Epithelial cell of prostate (primary cell): Measurements from ENCODE around the gene SHCBP1.
"Not testable (repeated sequence)": the region's sequence is repeated elsewhere in the genome, so short reads cannot be mapped to it uniquely, and the experiment has no call there.

Experiments
- DNase-seq: peaks from one replicate; pipeline ENCODE4 v3.0.0-alpha.2; 2011; ENCODE audit warnings: low read depth, low spot score
- H3K27ac ChIP-seq: fragments of 450-650 bp; 2 replicates; pipeline ENCODE4 v1.5.1; 2017; ENCODE audit warnings: mild to moderate bottlenecking

The SHCBP1 gene, protein sequence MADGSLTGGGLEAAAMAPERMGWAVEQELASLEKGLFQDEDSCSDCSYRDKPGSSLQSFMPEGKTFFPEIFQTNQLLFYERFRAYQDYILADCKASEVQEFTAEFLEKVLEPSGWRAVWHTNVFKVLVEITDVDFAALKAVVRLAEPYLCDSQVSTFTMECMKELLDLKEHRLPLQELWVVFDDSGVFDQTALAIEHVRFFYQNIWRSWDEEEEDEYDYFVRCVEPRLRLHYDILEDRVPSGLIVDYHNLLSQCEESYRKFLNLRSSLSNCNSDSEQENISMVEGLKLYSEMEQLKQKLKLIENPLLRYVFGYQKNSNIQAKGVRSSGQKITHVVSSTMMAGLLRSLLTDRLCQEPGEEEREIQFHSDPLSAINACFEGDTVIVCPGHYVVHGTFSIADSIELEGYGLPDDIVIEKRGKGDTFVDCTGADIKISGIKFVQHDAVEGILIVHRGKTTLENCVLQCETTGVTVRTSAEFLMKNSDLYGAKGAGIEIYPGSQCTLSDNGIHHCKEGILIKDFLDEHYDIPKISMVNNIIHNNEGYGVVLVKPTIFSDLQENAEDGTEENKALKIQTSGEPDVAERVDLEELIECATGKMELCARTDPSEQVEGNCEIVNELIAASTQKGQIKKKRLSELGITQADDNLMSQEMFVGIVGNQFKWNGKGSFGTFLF

GRCh38 chr16:46621006-46621933, at the start of gene SHCBP1:
SHCBP1 (minus strand) TSS chr16:46621379; CDS start chr16:46621359, 20 bp downstream.
- DNase-seq, result no peak
- H3K27ac ChIP-seq, result no peak within 1 kb of the TSS

DNA sequence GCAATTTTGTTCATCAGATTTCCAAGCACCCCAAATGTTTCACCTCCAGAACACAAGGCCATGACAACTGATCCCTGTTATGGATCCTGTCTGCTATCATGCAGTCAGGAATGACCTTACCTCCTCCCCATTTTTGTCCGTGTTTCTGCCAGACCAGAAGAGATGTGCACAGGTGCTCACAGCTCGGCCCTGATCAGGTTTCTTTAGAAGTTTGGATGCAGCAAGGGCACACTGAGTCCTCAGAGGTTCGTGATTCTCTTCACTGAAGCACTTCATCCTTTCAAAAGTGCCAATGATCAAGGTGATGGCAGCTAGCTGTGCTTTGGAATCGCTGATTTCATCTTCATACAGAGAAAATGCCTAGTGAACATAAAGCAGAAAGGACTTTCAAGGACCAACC, 40.9 kb upstream of the SHCBP1 start:
- H3K27ac ChIP-seq, result no peak overlapping the region
- no peak for DNase-seq

DNA sequence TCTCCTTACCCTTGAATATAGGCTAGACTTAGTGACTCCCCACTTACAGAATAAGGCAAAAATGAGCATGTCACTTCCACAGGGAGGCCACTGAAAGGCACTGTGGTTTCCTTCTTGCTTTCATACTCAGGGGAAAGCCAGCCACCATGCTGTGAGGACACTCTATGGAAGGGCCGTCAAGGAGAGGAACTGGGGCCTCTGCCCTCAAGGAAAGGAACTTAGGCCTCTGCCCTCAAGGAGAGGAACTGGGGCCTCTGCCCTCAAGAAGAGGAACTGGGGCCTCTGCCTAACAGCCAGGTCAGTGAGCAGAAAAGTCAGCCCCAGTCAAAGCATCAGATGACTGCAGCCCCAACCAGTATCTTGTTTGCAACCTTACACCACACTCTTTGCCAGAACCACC, 37.7 kb upstream of the SHCBP1 start:
- no peak for DNase-seq
- H3K27ac ChIP-seq, result no peak overlapping the region

- no peak for DNase-seq
Observed at GRCh38 chr16:46651305-46651704, 30.1 kb upstream of the SHCBP1 start.

GRCh38 chr16:46650254-46650623, 29.1 kb upstream of the SHCBP1 start:
- no peak for DNase-seq
- no peak overlapping the region for H3K27ac ChIP-seq

More at GRCh38 chr16:46651305-46651704, 30.1 kb upstream of the SHCBP1 start:
- no peak overlapping the region for H3K27ac ChIP-seq

GRCh38 chr16:46649588-46650253, 28.5 kb upstream of the SHCBP1 start:
- no peak overlapping the region for H3K27ac ChIP-seq
- DNase-seq, result no peak

- H3K27ac ChIP-seq, result no peak overlapping the region
- DNase-seq, result no peak
Observed at GRCh38 chr16:46648656-46649055, 27.5 kb upstream of the SHCBP1 start.

GRCh38 chr16:46638947-46639925, 18.1 kb upstream of the SHCBP1 start:
- no peak for DNase-seq
- no peak overlapping the region for H3K27ac ChIP-seq

GRCh38 chr16:46632778-46633733, 11.9 kb upstream of the SHCBP1 start:
- DNase-seq, result no peak
- H3K27ac ChIP-seq, result no peak overlapping the region

DNA sequence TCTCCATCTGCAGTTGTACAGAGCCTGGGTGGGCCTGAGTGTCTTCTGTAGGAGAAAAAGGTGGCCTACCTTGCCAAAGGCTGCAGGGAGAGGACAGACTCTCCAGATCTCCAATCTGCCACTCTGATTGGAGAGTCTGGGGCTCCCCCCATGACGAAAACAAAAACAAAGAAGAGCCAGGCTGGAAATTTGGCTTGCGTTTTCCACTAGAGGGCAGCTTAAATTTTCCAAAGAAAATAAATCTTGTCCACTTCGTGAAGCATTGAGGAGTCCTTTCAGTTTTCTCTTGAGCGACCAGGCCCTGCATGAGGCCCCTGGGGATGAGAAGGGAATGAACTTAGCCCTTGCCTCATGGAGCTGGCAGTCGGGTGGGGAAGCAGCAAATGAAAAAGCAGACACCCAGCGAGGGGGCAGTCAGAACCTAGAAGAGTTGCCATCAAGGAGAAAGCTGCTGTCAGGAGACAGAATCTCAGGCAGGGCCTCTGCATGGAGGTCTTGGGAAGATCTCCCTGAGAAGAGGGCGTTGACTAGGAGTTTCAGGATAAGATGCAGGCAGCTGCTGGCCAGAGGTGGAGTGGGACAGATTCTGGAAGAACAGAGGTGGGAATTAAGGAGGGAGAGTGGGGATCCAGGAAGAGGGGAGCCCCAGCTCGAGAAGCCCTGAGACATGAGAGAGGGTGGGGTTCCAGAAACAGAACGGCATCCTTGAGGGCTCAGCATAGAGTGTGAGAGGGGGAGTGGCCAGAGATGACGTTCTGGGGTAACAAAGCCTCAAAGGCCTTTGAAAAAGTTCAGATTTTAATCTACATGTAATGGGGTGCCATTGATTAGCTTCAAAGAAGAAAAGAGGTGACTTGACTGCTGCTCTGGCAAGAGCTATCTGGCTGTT, 8.4 kb upstream of the SHCBP1 start:
- no peak overlapping the region for H3K27ac ChIP-seq
- DNase-seq, result no peak

GRCh38 chr16:46627746-46628145, 6.6 kb upstream of the SHCBP1 start:
- no peak overlapping the region for H3K27ac ChIP-seq
- no peak for DNase-seq

- H3K27ac ChIP-seq, DNase-seq: not testable (repeated sequence)
Observed at GRCh38 chr16:46626681-46627080, 5.5 kb upstream of the SHCBP1 start.

- H3K27ac ChIP-seq, DNase-seq: not testable (repeated sequence)
Observed at GRCh38 chr16:46624862-46625261, 3.7 kb upstream of the SHCBP1 start.

DNA sequence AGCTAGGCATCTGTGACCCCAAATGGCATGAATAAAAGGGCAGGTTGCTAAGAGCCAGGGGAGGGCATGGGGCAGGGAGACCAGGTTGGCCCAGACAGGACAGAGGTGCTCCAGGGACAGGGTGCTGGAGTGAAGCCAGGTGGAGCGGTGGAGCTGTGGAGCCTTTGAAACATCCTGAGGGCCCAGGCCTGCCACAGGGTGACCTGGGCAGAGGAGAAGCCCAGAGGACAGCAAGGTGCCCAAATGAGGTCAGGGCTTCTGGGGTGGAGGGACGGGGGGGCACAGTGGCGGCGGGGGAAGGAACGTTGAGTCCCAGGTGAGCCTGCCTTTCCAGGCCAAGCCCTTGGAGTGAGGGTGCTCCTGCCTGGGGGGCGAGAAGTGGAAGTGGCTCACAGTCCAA, 2.5 kb upstream of the SHCBP1 start:
- not testable (repeated sequence) for H3K27ac ChIP-seq, DNase-seq

- H3K27ac ChIP-seq, DNase-seq: not testable (repeated sequence)
Observed at GRCh38 chr16:46623246-46623645, 2.1 kb upstream of the SHCBP1 start.

DNA sequence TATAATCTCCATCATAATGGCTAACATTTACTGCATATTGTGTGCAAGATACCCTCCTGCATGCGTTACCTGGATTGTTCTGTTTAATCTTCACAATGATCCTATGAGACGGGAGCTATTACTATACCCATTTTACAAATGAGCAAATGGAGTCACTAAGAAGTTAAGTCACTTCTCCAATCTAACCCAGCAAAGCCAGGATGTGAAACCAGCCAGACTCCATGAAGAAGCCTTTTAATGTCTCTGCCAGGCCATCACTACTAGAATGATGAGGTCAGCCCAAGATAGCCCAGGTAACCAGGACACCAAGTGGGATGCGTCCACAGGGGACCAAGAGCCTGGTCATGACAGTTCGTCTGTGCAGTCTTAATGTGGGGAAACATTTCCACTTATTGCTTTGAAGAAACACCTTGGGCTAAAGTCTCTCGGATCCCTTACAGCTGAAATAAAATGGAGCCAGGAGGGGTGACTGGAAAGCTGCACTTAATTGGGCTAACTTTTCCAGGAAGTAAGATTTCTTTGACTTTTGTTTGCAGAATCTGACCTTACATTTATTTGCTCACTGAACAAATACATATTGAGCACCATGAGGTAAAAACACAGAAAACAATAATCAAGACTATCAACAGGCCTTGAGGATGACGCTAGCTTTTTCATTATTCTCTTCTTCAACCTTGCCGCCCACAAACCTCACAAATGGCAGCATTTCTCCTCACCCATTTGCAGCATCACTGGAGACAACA, 926 bp upstream of the SHCBP1 start:
- H3K27ac ChIP-seq, result no peak overlapping the region
- no peak for DNase-seq
